Activated T-cell treated with anti-CD3 and anti-CD28 coated beads, Interleukin-2, amount 50 U/mL, for 72 hours (primary cell): ENCODE results near the gene RERGL. TPM values are rescaled to one million over a fixed set of nuclear protein-coding genes. Genes with fewer than 3 reads are reported as not detected.
"Not testable (repeated sequence)": the region's sequence is repeated elsewhere in the genome, so short reads cannot be mapped to it uniquely, and the experiment has no call there.

Experiments
- ATAC-seq, 2 donors: fragments of 150-1000 bp; cut with Tn5 transposase; replicated peaks in 1 of 2; 2 replicates each; pipeline ENCODE4 v1.10.0; 2021; ENCODE audit warnings: moderate library complexity in 2 of 2, mild to moderate bottlenecking in 1 of 2
- DNase-seq, 2 donors: peaks; one replicate each; pipeline ENCODE4 v3.0.0; 2021 to 2022; ENCODE audit warnings: mixed read lengths in 1 of 2
- H3K27ac Mint-ChIP-seq: one replicate; pipeline ENCODE4 v1.8.0; 2022; ENCODE audit warnings: mild to moderate bottlenecking, moderate library complexity, mixed read lengths
- H3K27me3 Mint-ChIP-seq: one replicate; pipeline ENCODE4 v1.8.0; 2022; ENCODE audit warnings: low read depth, mixed read lengths
- H3K36me3 Mint-ChIP-seq, 2 donors: one replicate each; pipeline ENCODE4 v1.8.0; 2022; ENCODE audit warnings: mixed read lengths in 2 of 2, mild to moderate bottlenecking in 1 of 2; ENCODE audit not compliant: insufficient read depth in 2 of 2
- H3K4me1 Mint-ChIP-seq: one replicate; pipeline ENCODE4 v1.8.0; 2022; ENCODE audit warnings: low read depth, mixed read lengths
- H3K4me3 Mint-ChIP-seq, 2 donors: one replicate each; pipeline ENCODE4 v1.8.0; 2022; ENCODE audit warnings: mild to moderate bottlenecking in 2 of 2, mixed read lengths in 2 of 2, moderate library complexity in 2 of 2
- H3K9me3 Mint-ChIP-seq, 2 donors: one replicate each; pipeline ENCODE4 v1.8.0; 2022; ENCODE audit warnings: mixed read lengths in 2 of 2
- total RNA-seq, 2 donors: library from RNA; stranded (reverse); gene quantifications; one replicate each; pipeline ENCODE4 v1.2.3, GENCODE V29; 2022

The RERGL gene
- total RNA-seq, 2 donors from 2014 or later, result not detected

DNA sequence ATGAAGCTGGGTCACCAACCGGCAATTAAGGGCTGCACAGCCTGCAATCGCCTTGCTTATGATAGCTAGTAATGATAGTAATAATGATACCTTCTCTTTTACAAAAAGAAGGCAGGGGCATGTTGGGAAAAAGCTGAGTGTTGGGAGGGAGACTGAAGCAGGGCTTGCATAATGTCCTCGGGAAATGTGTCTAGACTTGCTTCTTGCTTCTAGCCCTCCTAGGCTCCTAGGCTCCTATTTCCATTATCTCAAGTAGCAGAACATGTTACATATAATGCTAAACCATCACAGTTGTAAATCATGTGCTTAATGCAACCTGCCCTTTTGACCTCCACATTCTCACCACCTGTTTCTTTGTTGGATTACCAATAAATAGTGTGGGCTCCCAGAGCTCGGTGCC lies 18.7 kb downstream of the RERGL start:
- H3K9me3 Mint-ChIP-seq, result peaks cover 3 to 5% of the 10 kb centered on the region in 2 donors
- no peak for ATAC-seq
- no peaks in the 10 kb centered on the region for H3K27me3 Mint-ChIP-seq
- no peaks in the 10 kb centered on the region for H3K4me1 Mint-ChIP-seq
- no peak overlapping the region for H3K4me3 Mint-ChIP-seq
- H3K27ac Mint-ChIP-seq, result no peak overlapping the region
- no peak for DNase-seq
- H3K36me3 Mint-ChIP-seq, result no peaks in the 10 kb centered on the region

DNA sequence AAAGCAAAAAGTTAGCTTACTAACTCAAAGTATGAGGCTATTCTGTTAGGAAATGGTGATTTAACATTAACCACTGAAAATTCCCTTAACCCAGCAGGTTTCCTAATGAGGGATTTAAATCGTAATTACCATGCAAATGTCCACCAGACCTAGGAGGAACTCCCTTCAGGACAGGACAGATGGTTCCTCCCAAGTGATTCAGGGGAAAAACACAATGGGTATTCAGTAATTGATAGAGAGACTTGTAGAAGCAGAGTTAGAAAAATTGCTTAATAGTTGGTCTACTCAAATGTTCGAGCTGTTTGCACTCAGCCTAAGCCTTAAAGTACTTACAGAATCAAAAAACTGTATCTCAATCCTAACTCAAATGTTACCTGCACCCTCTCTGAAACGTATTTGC lies 21.6 kb downstream of the RERGL start:
- Mint-ChIP-seq H3K27me3 (no peaks in the 10 kb centered on the region), H3K36me3 (no peaks in the 10 kb centered on the region), H3K4me1 (no peaks in the 10 kb centered on the region), H3K9me3 (peaks cover 6 to 7% of the 10 kb centered on the region in 2 donors), H3K27ac (no peak overlapping the region), H3K4me3 (no peak overlapping the region)
- DNase-seq (no peak), ATAC-seq (no peak)

DNA sequence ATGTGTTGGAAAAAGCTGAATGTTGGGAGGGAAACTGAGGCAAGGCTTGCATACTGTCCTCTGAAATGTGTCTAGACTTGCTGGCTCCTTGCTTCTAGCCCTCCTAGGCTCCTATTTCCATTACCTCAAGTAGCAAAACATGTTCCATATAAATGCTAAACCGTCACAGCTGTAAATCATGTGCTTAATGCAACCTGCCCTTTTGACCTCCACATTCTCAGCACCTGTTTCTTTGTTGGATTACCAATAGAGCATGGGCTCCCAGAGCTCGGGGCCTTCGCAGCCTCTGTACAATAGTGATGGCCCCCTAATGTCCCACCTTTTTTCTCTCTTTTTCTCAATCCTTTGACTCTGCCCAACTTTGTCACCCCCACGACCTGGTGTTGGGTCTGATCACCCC lies 23.3 kb downstream of the RERGL start:
- ATAC-seq, result no peak
- Mint-ChIP-seq H3K27me3 (no peaks in the 10 kb centered on the region), H3K4me1 (no peaks in the 10 kb centered on the region), H3K36me3 (no peaks in the 10 kb centered on the region), H3K27ac (no peak overlapping the region), H3K4me3 (no peak overlapping the region), H3K9me3 (peaks cover 7 to 11% of the 10 kb centered on the region in 2 donors)
- no peak for DNase-seq

DNA sequence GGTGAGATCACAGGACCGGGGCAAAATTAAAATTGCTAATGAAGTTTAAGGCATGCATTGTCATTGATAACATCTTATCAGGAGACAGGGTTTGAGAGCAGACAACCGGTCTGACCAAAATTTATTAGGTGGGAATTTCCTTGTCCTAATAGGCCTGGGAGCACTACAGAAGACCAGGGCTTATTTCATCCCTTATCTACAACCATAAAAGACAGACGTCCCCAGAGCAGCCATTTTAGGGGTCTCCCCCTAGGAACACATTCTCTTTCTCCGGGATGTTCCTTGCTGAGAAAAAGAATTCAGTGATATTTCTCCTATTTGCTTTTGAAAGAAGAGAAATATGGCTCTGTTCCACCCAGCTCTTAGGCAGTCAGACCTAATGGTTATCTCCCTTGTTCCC lies 27.1 kb downstream of the RERGL start:
- peaks cover 12 to 20% of the 10 kb centered on the region in 2 donors for H3K9me3 Mint-ChIP-seq
- not testable (repeated sequence) for H3K4me1 Mint-ChIP-seq, DNase-seq, H3K36me3 Mint-ChIP-seq, ATAC-seq, H3K4me3 Mint-ChIP-seq, H3K27ac Mint-ChIP-seq, H3K27me3 Mint-ChIP-seq

DNA sequence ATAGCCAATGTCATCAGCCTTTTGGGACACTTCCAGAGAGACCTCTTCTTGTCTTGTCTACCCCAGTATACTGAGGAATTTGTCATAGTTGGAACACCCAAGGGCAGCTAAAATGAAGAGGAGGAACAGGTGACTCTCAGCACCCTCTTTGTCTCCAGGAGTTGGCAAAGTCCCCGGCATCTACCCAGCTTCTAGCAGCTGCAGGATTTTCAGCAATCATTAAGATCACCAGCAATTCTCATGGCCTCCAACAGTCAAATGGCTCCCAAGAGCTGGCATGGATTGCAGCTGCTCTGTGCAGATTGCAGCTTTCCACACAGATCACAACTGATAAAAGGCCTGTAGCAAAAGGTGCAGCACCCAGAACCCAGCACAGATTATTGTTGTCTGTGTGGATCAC lies 32.9 kb downstream of the RERGL start:
- no peak overlapping the region for H3K27ac Mint-ChIP-seq
- no peak overlapping the region for H3K4me3 Mint-ChIP-seq
- no peak for DNase-seq
- no peaks in the 10 kb centered on the region for H3K4me1 Mint-ChIP-seq
- H3K27me3 Mint-ChIP-seq, result no peaks in the 10 kb centered on the region
- ATAC-seq, result no peak
- peaks cover 13 to 15% of the 10 kb centered on the region in 2 donors for H3K9me3 Mint-ChIP-seq
- H3K36me3 Mint-ChIP-seq, result no peaks in the 10 kb centered on the region

DNA sequence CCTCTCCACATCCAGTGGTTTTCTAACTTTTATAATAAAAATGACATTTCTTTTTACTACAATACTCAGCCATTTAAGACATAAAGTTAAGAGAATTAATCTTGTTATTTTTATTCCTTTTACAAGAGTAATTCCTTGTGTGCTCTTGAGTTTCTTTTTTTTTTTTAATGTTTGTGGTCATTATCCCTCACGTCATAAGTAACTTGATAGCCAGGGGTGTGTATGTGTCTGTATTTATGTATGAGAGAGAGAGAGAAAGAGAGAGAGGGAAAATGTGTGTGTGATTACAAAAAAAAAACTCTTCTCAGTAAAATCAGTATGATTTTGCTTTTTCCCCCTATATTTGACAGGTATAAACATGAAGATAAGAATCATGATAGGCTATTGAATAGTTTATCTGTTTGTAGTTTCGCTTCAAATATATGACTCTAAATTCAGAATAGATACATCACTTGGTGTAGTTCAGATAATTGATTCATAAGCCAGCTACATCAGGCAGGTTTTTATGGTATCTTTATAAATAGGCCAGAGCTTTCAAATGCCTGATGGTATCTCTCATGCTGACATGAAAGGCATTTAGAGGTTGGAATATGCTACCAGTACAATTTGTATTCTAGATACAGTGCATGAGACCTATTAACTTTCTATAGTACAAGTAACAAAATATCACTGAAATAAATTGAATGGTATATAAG lies 34.9 kb downstream of the RERGL start:
- Mint-ChIP-seq H3K4me3 (no peak overlapping the region), H3K4me1 (no peaks in the 10 kb centered on the region), H3K27ac (no peak overlapping the region), H3K36me3 (no peaks in the 10 kb centered on the region), H3K9me3 (peaks cover 9 to 11% of the 10 kb centered on the region in 2 donors), H3K27me3 (no peaks in the 10 kb centered on the region)
- no peak for DNase-seq
- ATAC-seq, result no peak

DNA sequence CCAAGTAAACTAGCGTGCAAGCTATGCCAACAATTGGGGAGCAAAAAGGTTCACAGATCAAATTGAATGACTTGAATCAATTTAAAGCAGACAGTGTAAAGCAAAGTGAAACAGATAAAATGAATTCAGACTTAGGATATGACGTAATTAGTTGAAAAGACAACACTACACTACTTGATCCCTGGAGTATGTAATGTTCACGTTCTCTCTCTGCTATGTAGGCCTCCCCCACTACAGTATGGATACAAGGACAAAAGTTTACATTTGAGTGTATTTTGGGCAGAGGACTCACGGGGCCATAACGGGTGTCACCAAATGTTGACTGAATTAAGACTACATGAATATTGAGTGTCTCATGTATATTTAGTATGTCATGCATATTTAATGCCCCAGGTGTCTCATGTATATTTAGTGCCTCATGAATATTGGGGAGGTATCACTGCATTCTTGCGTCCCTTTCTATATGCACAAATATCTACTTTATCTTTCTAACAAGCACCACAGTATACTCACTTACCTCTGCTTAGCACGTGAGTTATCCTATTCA lies 44.5 kb downstream of the RERGL start:
- H3K27me3 Mint-ChIP-seq, result no peaks in the 10 kb centered on the region
- no peak for ATAC-seq

DNA sequence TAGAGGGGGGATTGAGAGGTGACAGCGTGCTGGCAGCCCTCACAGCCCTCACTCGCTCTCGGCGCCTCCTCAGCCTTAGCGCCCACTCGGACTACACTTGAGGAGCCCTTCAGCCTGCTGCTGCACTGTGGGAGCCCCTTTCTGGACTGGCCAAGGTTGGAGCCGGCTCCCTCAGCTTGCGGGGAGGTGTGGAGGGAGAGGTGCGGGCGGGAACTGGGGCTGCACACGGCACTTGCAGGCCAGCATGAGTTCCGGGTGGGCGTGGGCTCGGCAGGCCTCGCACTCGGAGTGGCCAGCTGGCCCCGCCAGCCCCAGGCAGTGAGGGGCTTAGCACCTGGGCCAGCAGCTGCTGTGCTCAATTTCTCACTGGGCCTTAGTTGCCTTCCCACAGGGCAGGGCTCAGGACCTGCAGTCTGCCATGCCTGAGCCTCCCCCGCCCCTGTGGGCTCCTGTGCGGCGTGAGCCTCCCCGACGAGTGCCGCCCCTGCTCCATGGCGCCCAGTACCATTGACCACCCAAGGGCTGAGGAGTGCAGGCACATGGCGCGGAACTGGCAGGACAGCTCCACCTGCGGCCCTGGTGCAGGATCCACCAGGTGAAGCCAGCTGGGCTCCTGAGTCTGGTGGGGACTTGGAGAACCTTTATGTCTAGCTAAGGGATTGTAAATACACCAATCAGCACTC lies 49.8 kb downstream of the RERGL start:
- H3K27me3 Mint-ChIP-seq, DNase-seq, H3K4me1 Mint-ChIP-seq, ATAC-seq, H3K27ac Mint-ChIP-seq, H3K4me3 Mint-ChIP-seq, H3K36me3 Mint-ChIP-seq: not testable (repeated sequence)
- peaks cover 13 to 15% of the 10 kb centered on the region in 2 donors for H3K9me3 Mint-ChIP-seq

More for the DNA sequence above, 44.5 kb downstream of the RERGL start:
- no peak overlapping the region for H3K4me3 Mint-ChIP-seq
- H3K4me1 Mint-ChIP-seq, result no peaks in the 10 kb centered on the region
- no peak overlapping the region for H3K27ac Mint-ChIP-seq
- DNase-seq, result no peak
- no peaks in the 10 kb centered on the region for H3K36me3 Mint-ChIP-seq
- peaks cover 0 to 2% of the 10 kb centered on the region in 2 donors for H3K9me3 Mint-ChIP-seq

Other genes starting within 250 kb of the RERGL start
- gene PIK3C2G, start 171.3 kb upstream of the RERGL start, total RNA-seq, result not detected